Left colon (tissue), 2 donors: ENCODE data around the gene CCK. TPM values are rescaled to one million over a fixed set of nuclear protein-coding genes. Genes with fewer than 3 reads are reported as not detected.
A peak's percentile ranks its signal among the peaks of the same experiment; 100 is the strongest.
"Not testable (repeated sequence)": the region's sequence is repeated elsewhere in the genome, so short reads cannot be mapped to it uniquely, and the experiment has no call there.

Experiments used
- ATAC-seq: fragments of 200-7000 bp; cut with Tn5 transposase; one replicate; pipeline ENCODE4 v1.9.1; 2020; ENCODE audit warnings: mild to moderate bottlenecking, moderate library complexity
- DNase-seq, 2 donors: peaks; one replicate each; pipeline ENCODE4 v3.0.0-alpha.2; 2020
- intact Hi-C, 2 donors: fragments of 100-400 bp; cut with DNase I in 1 of 2; cut with micrococcal nuclease in 1 of 2; formaldehyde crosslinking; loops; one replicate each; pipeline versions ENCODE4 v1.11.2 to v1.14.0; 2022; cut with DNase I, micrococcal nuclease
- long read RNA-seq: library from polyadenylated mRNA; unstranded; transcript quantifications from one replicate; pipeline ENCODE4 v2.0.0, GENCODE V29; 2021
- total RNA-seq, 2 donors: library from RNA; stranded (reverse); fragmentation: NEBNext Ultra II Directional; extraction: Animal tissue kit (Norgen Biotek cat#: 25700); gene quantifications; one replicate each; pipeline ENCODE4 v1.2.1, GENCODE V29; 2021
- donor health status: DM: no; HTN: no; CAD: no.
- donor health status: DM: yes; HTN: yes; CAD: no.

The CCK gene
- not detected for total RNA-seq
- long read RNA-seq, result 0 reads

GRCh38 chr3:42266085-42266484, at the start of gene CCK:
Gene CCK, minus strand, starts transcription at chr3:42266185. Its CDS starts 2,555 bp downstream, at chr3:42263630.
- intact Hi-C loops, result no loop called here
- DNase-seq, result no peak
- no peak for ATAC-seq

GRCh38 chr3:42314411-42314810, 48.4 kb upstream of the CCK start:
- intact Hi-C loops, result no loop called here
- ATAC-seq (no peak), DNase-seq (no peak)

GRCh38 chr3:42308651-42309050, 42.7 kb upstream of the CCK start:
- DNase-seq (no peak), ATAC-seq (no peak)
- intact Hi-C loops, result no loop called here

- intact Hi-C loops, result no loop called here
- DNase-seq (no peak), ATAC-seq (no peak)
Observed at GRCh38 chr3:42306499-42306898, 40.5 kb upstream of the CCK start.

- no peak for DNase-seq
- intact Hi-C loops, result no loop called here
- no peak for ATAC-seq
Observed at GRCh38 chr3:42302924-42303634, 37.1 kb upstream of the CCK start.

- ATAC-seq (no peak), DNase-seq (no peak)
- intact Hi-C loops, result no loop called here
Observed at GRCh38 chr3:42301446-42302175, 35.6 kb upstream of the CCK start.

- ATAC-seq (no peak), DNase-seq (no peak)
- intact Hi-C loops, result no loop called here
Observed at GRCh38 chr3:42300778-42301177, 34.8 kb upstream of the CCK start.

- DNase-seq (peak in 1 of 2 donors; percentile 21), ATAC-seq (no peak)
- intact Hi-C loops, result no loop called here
Observed at GRCh38 chr3:42300013-42300412, 34.0 kb upstream of the CCK start.

- intact Hi-C loops, result no loop called here
- DNase-seq (no peak), ATAC-seq (no peak)
Observed at GRCh38 chr3:42298259-42298658, 32.3 kb upstream of the CCK start.

GRCh38 chr3:42292009-42292408, 26.0 kb upstream of the CCK start:
- ATAC-seq (no peak), DNase-seq (no peak)
- intact Hi-C loops, result no loop called here

GRCh38 chr3:42290966-42291714, 25.2 kb upstream of the CCK start:
- ATAC-seq, result no peak
- intact Hi-C loops, result no loop called here
- DNase-seq, result no peak

- DNase-seq (no peak), ATAC-seq (no peak)
- intact Hi-C loops, result no loop called here
Observed at GRCh38 chr3:42289026-42289425, 23.0 kb upstream of the CCK start.

- intact Hi-C loops, result no loop called here
- DNase-seq, result no peak
- ATAC-seq, result peak; percentile 44
Observed at GRCh38 chr3:42288385-42288784, 22.4 kb upstream of the CCK start.

- DNase-seq, ATAC-seq, intact Hi-C loops: not testable (repeated sequence)
Observed at GRCh38 chr3:42287423-42287822, 21.4 kb upstream of the CCK start.

GRCh38 chr3:42277676-42278075, 11.7 kb upstream of the CCK start:
- no peak for ATAC-seq
- DNase-seq, result no peak
- intact Hi-C loops, result no loop called here

- ATAC-seq (no peak), DNase-seq (no peak)
- intact Hi-C loops, result no loop called here
Observed at GRCh38 chr3:42276141-42277132, 10.5 kb upstream of the CCK start.

GRCh38 chr3:42275217-42275616, 9.2 kb upstream of the CCK start:
- ATAC-seq (no peak), DNase-seq (no peak)
- intact Hi-C loops, result no loop called here

GRCh38 chr3:42274266-42274665, 8.3 kb upstream of the CCK start:
- intact Hi-C loops, result no loop called here
- no peak for ATAC-seq
- no peak for DNase-seq

- ATAC-seq (no peak), DNase-seq (no peak)
- intact Hi-C loops, result no loop called here
Observed at GRCh38 chr3:42273361-42273760, 7.4 kb upstream of the CCK start.
